ENCODE results near the gene NOP56.

- TF ChIP-seq EZH2 (IDR thresholded peaks at IDR 0.05; ENCODE audit: insufficient read depth, poor library complexity, severe bottlenecking) (no peak), EZH2phosphoT487 (IDR thresholded peaks at IDR 0.05; ENCODE audit: insufficient read depth, low read depth) (no peak)
Measured at GRCh38 chr20:2657674-2658073, 5.2 kb downstream of the NOP56 start.

All from GM23248 (cell line).